CD14-positive monocyte (primary cell): ENCODE results near the gene PGAP2. TPM values are rescaled to one million over a fixed set of nuclear protein-coding genes. Genes with fewer than 3 reads are reported as not detected.

ENCODE experiments used
- DNase-seq, 3 donors: peaks; one replicate each; pipeline ENCODE4 v3.0.0-alpha.2; 2011 to 2022
- H2AFZ ChIP-seq: 2 replicates; pipeline ENCODE4 v1.6.0; 2012; ENCODE audit warnings: mild to moderate bottlenecking, low read depth, low read length, inconsistent platforms; ENCODE audit not compliant: insufficient read depth, poor library complexity, severe bottlenecking
- H3K27ac ChIP-seq, 2 donors: 1 replicate in 1 of 2; 2 replicates in 1 of 2; pipeline ENCODE4 v1.5.1; 2012 to 2013; ENCODE audit warnings: low read length in 2 of 2, control low read depth in 1 of 2, inconsistent platforms in 1 of 2, low read depth in 1 of 2, mild to moderate bottlenecking in 1 of 2
- H3K27me3 ChIP-seq, 2 donors: one replicate each; pipeline versions ENCODE4 v1.6.0 to v1.6.1; 2011 to 2013; ENCODE audit warnings: low read length in 2 of 2; ENCODE audit not compliant: control insufficient read depth in 2 of 2, insufficient read depth in 2 of 2
- H3K36me3 ChIP-seq, 2 donors: replicated peaks in 1 of 2; 1 replicate in 1 of 2; 2 replicates in 1 of 2; pipeline versions ENCODE4 v1.5.1 to v1.6.1; 2012 to 2013; ENCODE audit warnings: low read length in 2 of 2, control low read depth in 1 of 2, inconsistent platforms in 1 of 2, mild to moderate bottlenecking in 1 of 2; ENCODE audit not compliant: insufficient read depth in 2 of 2, control insufficient read depth in 1 of 2
- H3K4me1 ChIP-seq, 2 donors: 1 replicate in 1 of 2; 2 replicates in 1 of 2; pipeline versions ENCODE4 v1.5.1 to v1.6.1; 2012 to 2013; ENCODE audit warnings: low read length in 2 of 2, control low read depth in 1 of 2, inconsistent platforms in 1 of 2, mild to moderate bottlenecking in 1 of 2, moderate library complexity in 1 of 2; ENCODE audit not compliant: insufficient read depth in 2 of 2, control insufficient read depth in 1 of 2
- H3K4me2 ChIP-seq: replicated peaks from 2 replicates; pipeline ENCODE3; 2012; ENCODE audit warnings: low read length, moderate library complexity, mild to moderate bottlenecking; ENCODE audit not compliant: poor library complexity, severe bottlenecking; ENCODE audit errors: extremely low read depth
- H3K4me3 ChIP-seq, 3 experiments: fragments of 200-600 bp in 1 of 3; sonication (generic) in 1 of 3; replicated peaks in 1 of 3; 1 replicate in 2 of 3; 2 replicates in 1 of 3; pipeline ENCODE4 v1.5.1; 2011 to 2013; ENCODE audit warnings: low read length in 3 of 3, mild to moderate bottlenecking in 3 of 3, control low read depth in 2 of 3, low read depth in 2 of 3, inconsistent platforms in 1 of 3, moderate library complexity in 1 of 3
- H3K79me2 ChIP-seq: 2 replicates; pipeline ENCODE4 v1.6.0; 2012; ENCODE audit warnings: mild to moderate bottlenecking, control low read depth, inconsistent platforms, low read length, moderate library complexity; ENCODE audit not compliant: insufficient read depth
- H3K9ac ChIP-seq: 2 replicates; pipeline ENCODE4 v1.6.0; 2017; ENCODE audit warnings: low read length, mild to moderate bottlenecking; ENCODE audit not compliant: insufficient read depth, poor library complexity, severe bottlenecking
- H3K9me3 ChIP-seq, 2 donors: replicated peaks in 1 of 2; 1 replicate in 1 of 2; 2 replicates in 1 of 2; pipeline versions ENCODE4 v1.5.1 to v1.6.1; 2012 to 2013; ENCODE audit warnings: low read length in 2 of 2, control low read depth in 1 of 2; ENCODE audit not compliant: control insufficient read depth in 1 of 2, insufficient read depth in 1 of 2
- H4K20me1 ChIP-seq: 2 replicates; pipeline ENCODE4 v1.6.0; 2012; ENCODE audit warnings: mild to moderate bottlenecking, low read length, control low read depth, moderate library complexity; ENCODE audit not compliant: insufficient read depth
- H3K27ac Mint-ChIP-seq, 7 donors: one replicate each; pipeline ENCODE4 v1.8.0; 2020; ENCODE audit warnings: mild to moderate bottlenecking in 7 of 7, mixed read lengths in 7 of 7, moderate library complexity in 6 of 7, inconsistent platforms in 2 of 7
- H3K27me3 Mint-ChIP-seq, 3 donors: one replicate each; pipeline ENCODE4 v1.8.0; 2021 to 2022; ENCODE audit warnings: low read depth in 3 of 3, mild to moderate bottlenecking in 3 of 3, mixed read lengths in 3 of 3, moderate library complexity in 3 of 3, inconsistent platforms in 1 of 3
- H3K36me3 Mint-ChIP-seq, 2 donors: one replicate each; pipeline ENCODE4 v1.8.0; 2020; ENCODE audit warnings: mixed read lengths in 2 of 2, inconsistent platforms in 1 of 2, mild to moderate bottlenecking in 1 of 2
- H3K4me1 Mint-ChIP-seq: one replicate; pipeline ENCODE4 v1.8.0; 2020; ENCODE audit warnings: mild to moderate bottlenecking, mixed read lengths
- H3K4me3 Mint-ChIP-seq, 2 donors: one replicate each; pipeline ENCODE4 v1.8.0; 2020; ENCODE audit warnings: mild to moderate bottlenecking in 2 of 2, mixed read lengths in 2 of 2, moderate library complexity in 1 of 2
- H3K9me3 Mint-ChIP-seq, 7 donors: one replicate each; pipeline ENCODE4 v1.8.0; 2020 to 2022; ENCODE audit warnings: mixed read lengths in 7 of 7, mild to moderate bottlenecking in 6 of 7, moderate library complexity in 6 of 7, inconsistent platforms in 2 of 7
- WGBS: methylation state at CpG from one replicate; pipeline ENCODE4 v1.1.5; 2013; ENCODE audit warnings: missing lambda C conversion rate; ENCODE audit not compliant: insufficient coverage; 5-methylcytosine and 5-hydroxymethylcytosine counted together
- intact Hi-C, 2 donors: fragments of 100-400 bp; cut with micrococcal nuclease; formaldehyde crosslinking; loops; one replicate each; pipeline versions ENCODE4 v1.15.0 to v1.15.1; 2023
- polyA plus RNA-seq, 3 donors: library from polyadenylated mRNA; depleted of rRNA in 1 of 3; unstranded in 2 of 3; stranded (reverse) in 1 of 3; fragments of 300-500 nt in 2 of 3; fragments of >200 nt in 1 of 3; fragmentation: Illumina TruSeq in 2 of 3; gene quantifications; 1 replicate in 2 of 3; 2 replicates in 1 of 3; pipeline ENCODE4 v1.2.3, GENCODE V29; 2012 to 2021
- TF ChIP-seq, protein P1 (sequence below): fragments of 200-600 bp; IDR thresholded peaks from one replicate; pipeline ENCODE4 v1.8.0; 2022; ENCODE audit warnings: antibody characterized with exemption, mild to moderate bottlenecking

Gene PGAP2
- polyA plus RNA-seq, 3 donors, result 5.8 to 17.9 (median 6.8) TPM

DNA sequence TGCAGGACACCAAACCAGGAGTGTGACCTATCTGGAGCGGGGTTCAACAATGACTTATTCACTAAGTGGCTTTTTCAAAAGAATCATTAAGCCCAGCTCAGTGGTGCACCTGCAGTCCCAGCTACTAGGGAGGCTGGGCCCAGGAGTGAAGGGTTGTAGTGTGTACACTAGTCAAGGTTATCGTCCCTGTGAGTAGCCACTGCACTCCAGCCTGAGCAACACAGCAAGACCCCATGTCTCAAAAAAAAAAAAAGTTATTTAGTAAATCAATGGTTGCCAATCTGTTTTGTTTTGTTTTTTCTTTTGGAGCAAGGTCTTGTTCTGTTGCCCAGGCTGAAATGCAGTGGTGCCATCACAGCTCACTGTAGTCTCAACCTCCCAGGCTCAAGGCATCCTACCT lies 24.5 kb downstream of the PGAP2 start:
- Histone ChIP-seq H4K20me1 (peaks cover 100% of the 10 kb centered on the region), H3K27me3 (no peaks in the 10 kb centered on the region), H3K9ac (peak overlapping the region; percentile 11), H3K4me3 (peak overlapping the region in 1 of 3 experiments; percentile 100), H3K79me2 (peaks cover 100% of the 10 kb centered on the region), H3K36me3 (peaks cover 25 to 42% of the 10 kb centered on the region in 2 donors), H3K4me1 (peaks cover 88 to 92% of the 10 kb centered on the region in 2 donors), H3K9me3 (no peaks in the 10 kb centered on the region), H3K27ac (peak overlapping the region; percentile 45 to 97), H2AFZ (no peak overlapping the region), H3K4me2 (peak overlapping the region; percentile 96)
- no CpG with 5 or more reads among the region's 2 CpGs for WGBS
- no peak for DNase-seq
- Mint-ChIP-seq H3K9me3 (peaks cover 0 to 3% (median 0%) of the 10 kb centered on the region in 7 donors), H3K36me3 (peaks cover 57 to 73% of the 10 kb centered on the region in 2 donors), H3K27ac (peak overlapping the region; percentile 92 to 99 (median 96)), H3K4me3 (peak overlapping the region in 1 of 2 donors; percentile 51), H3K27me3 (no peaks in the 10 kb centered on the region), H3K4me1 (peaks cover 85% of the 10 kb centered on the region)
- intact Hi-C loops, result no loop called here
- TF ChIP-seq, protein P1, sequence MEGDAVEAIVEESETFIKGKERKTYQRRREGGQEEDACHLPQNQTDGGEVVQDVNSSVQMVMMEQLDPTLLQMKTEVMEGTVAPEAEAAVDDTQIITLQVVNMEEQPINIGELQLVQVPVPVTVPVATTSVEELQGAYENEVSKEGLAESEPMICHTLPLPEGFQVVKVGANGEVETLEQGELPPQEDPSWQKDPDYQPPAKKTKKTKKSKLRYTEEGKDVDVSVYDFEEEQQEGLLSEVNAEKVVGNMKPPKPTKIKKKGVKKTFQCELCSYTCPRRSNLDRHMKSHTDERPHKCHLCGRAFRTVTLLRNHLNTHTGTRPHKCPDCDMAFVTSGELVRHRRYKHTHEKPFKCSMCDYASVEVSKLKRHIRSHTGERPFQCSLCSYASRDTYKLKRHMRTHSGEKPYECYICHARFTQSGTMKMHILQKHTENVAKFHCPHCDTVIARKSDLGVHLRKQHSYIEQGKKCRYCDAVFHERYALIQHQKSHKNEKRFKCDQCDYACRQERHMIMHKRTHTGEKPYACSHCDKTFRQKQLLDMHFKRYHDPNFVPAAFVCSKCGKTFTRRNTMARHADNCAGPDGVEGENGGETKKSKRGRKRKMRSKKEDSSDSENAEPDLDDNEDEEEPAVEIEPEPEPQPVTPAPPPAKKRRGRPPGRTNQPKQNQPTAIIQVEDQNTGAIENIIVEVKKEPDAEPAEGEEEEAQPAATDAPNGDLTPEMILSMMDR, result no peak

DNA sequence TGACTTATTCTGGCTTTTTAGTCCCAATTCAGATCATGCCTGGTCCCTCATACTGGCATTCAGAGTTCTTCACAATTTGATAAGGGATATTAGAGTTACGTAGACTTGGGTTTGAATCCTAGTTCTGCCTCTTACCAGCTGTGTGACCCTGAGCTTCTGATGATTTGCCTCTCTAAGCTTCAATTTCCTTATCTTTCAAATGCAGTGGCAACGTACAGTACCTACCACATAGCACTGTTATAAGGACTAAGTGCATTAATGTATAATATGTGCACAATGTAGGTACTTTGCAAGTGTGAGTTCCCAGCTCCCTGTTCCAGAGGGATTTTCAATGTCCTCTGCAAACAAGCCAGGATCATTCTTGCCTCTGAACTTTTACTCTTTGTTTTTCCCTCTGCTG lies 25.1 kb downstream of the PGAP2 start:
- no peaks in the 10 kb centered on the region for H3K9me3 ChIP-seq
- H3K9ac ChIP-seq, result no peak overlapping the region
- H3K27ac Mint-ChIP-seq, result peak overlapping the region; percentile 87 to 99 (median 95)
- H4K20me1 ChIP-seq, result peaks cover 100% of the 10 kb centered on the region
- H3K4me1 ChIP-seq, result peaks cover 94 to 96% of the 10 kb centered on the region in 2 donors
- H3K9me3 Mint-ChIP-seq, result peaks cover 0 to 3% (median 0%) of the 10 kb centered on the region in 7 donors
- DNase-seq, result no peak
- WGBS, result no CpG with 5 or more reads among the region's 2 CpGs
- peaks cover 100% of the 10 kb centered on the region for H3K79me2 ChIP-seq
- intact Hi-C loops, result no loop called here
- H3K4me3 Mint-ChIP-seq, result peak overlapping the region; percentile 96 to 98
- TF ChIP-seq, protein P1, result no peak
- peak overlapping the region in 1 of 3 experiments; percentile 100 for H3K4me3 ChIP-seq
- H3K4me2 ChIP-seq, result peak overlapping the region; percentile 96
- no peaks in the 10 kb centered on the region for H3K27me3 ChIP-seq
- H3K27me3 Mint-ChIP-seq, result no peaks in the 10 kb centered on the region
- no peak overlapping the region for H2AFZ ChIP-seq
- peak overlapping the region; percentile 45 to 97 for H3K27ac ChIP-seq
- peaks cover 90% of the 10 kb centered on the region for H3K4me1 Mint-ChIP-seq
- H3K36me3 ChIP-seq, result peaks cover 19 to 36% of the 10 kb centered on the region in 2 donors
- H3K36me3 Mint-ChIP-seq, result peaks cover 52 to 67% of the 10 kb centered on the region in 2 donors
